Activated CD4-positive, alpha-beta T cell treated with anti-CD3 and anti-CD28 coated beads for 36 hours (primary cell): Measurements from ENCODE around the gene KIF19. TPM values are rescaled to one million over a fixed set of nuclear protein-coding genes. Genes with fewer than 3 reads are reported as not detected.

Source experiments
- ATAC-seq: fragments of 200-7000 bp; cut with Tn5 transposase; one replicate; pipeline ENCODE4 v1.10.0; 2021; ENCODE audit warnings: mild to moderate bottlenecking, moderate library complexity
- CTCF ChIA-PET: fragments of 350-600 bp; sonication (Branson Sonifier 250); formaldehyde crosslinking; loops from one replicate; lab custom pipeline; 2021; ENCODE audit warnings: antibody characterized with exemption; lab: Charles Lee
- POLR2A ChIA-PET: fragments of 350-600 bp; sonication (Branson Sonifier 250); formaldehyde crosslinking; loops from one replicate; lab custom pipeline; 2021; ENCODE audit warnings: antibody characterized with exemption, inconsistent platforms; lab: Charles Lee
- DNase-seq: peaks from one replicate; pipeline ENCODE4 v3.0.0-alpha.2; 2020
- H3K27ac Mint-ChIP-seq: one replicate; pipeline ENCODE4 v1.8.0; 2021; ENCODE audit warnings: mixed read lengths
- H3K27me3 Mint-ChIP-seq: one replicate; pipeline ENCODE4 v1.8.0; 2021; ENCODE audit warnings: mixed read lengths
- H3K36me3 Mint-ChIP-seq: one replicate; pipeline ENCODE4 v1.8.0; 2021; ENCODE audit warnings: low read depth, mixed read lengths
- H3K4me1 Mint-ChIP-seq: one replicate; pipeline ENCODE4 v1.8.0; 2021; ENCODE audit warnings: mixed read lengths
- H3K4me3 Mint-ChIP-seq: one replicate; pipeline ENCODE4 v1.8.0; 2021; ENCODE audit warnings: mild to moderate bottlenecking, moderate library complexity, mixed read lengths
- H3K9me3 Mint-ChIP-seq: one replicate; pipeline ENCODE4 v1.8.0; 2021; ENCODE audit warnings: low read depth, mixed read lengths
- intact Hi-C, 2 experiments: fragments of 100-400 bp; cut with DNase I in 1 of 2; cut with micrococcal nuclease in 1 of 2; formaldehyde crosslinking; loops; one replicate each; pipeline versions ENCODE4 v1.14.2 to v1.15.1; 2022 to 2024; cut with DNase I, micrococcal nuclease
- total RNA-seq, 2 experiments: library from RNA; stranded (reverse); gene quantifications; one replicate each; pipeline ENCODE4 v1.2.3, GENCODE V29; 2021

The KIF19 gene
- total RNA-seq, 2 experiments from 2014 or later, result 0.11 TPM; not detected in 1

- Mint-ChIP-seq H3K9me3 (no peaks in the 10 kb centered on the region), H3K27ac (no peak overlapping the region), H3K4me3 (no peak overlapping the region), H3K4me1 (peaks cover 9% of the 10 kb centered on the region), H3K27me3 (peaks cover 19% of the 10 kb centered on the region), H3K36me3 (no peaks in the 10 kb centered on the region)
- DNase-seq (no peak), ATAC-seq (no peak)
- intact Hi-C loops, result no loop called here
- POLR2A ChIA-PET, result interaction anchor here (0.6 kb wide), 1 partner anchor 120 kb away, joined by 4 read pairs; no protein-coding TSS in a partner anchor
- CTCF ChIA-PET, result interaction anchor here (0.5 to 0.6 kb wide), 2 partner anchors 42 to 131 kb away, joined by 3 read pairs; no protein-coding TSS in a partner anchor
Observed at GRCh38 chr17:74326506-74326905, 480 bp downstream of the KIF19 start.

- no peak for ATAC-seq
- intact Hi-C loops, result no loop called here
- no peak for DNase-seq
- no peaks in the 10 kb centered on the region for H3K36me3 Mint-ChIP-seq
- no peak overlapping the region for H3K27ac Mint-ChIP-seq
- H3K4me1 Mint-ChIP-seq, result peaks cover 9% of the 10 kb centered on the region
- POLR2A ChIA-PET, result no interaction called here
- H3K9me3 Mint-ChIP-seq, result no peaks in the 10 kb centered on the region
- CTCF ChIA-PET, result interaction anchor here (0.8 to 1.0 kb wide), 2 partner anchors 14 to 40 kb away, joined by 3 read pairs; no protein-coding TSS in a partner anchor
- H3K4me3 Mint-ChIP-seq, result no peak overlapping the region
- peaks cover 16% of the 10 kb centered on the region for H3K27me3 Mint-ChIP-seq
Observed at GRCh38 chr17:74328487-74328886, 2.5 kb downstream of the KIF19 start.

DNA sequence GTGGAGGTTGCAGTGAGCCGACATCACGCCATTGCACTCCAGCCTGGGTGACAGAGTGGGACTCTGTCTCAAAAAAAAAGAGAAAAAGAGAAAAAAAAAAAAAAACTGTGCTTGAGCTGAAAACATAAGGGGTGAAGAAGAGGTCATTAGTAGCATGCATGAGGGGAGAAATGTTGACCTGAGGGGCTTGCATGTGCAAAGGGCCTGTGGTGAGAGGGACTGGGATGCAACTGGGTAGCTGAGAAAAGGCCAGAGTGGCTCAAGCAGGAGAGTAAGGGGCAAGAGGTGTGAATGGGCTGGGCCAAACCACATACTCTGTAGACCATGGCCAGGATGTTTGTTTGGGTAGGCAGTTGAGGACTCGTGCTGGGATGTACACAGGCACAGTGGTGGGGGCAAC is 3.4 kb downstream of the KIF19 start:
- H3K9me3 Mint-ChIP-seq, result no peaks in the 10 kb centered on the region
- H3K4me3 Mint-ChIP-seq, result no peak overlapping the region
- no peak overlapping the region for H3K27ac Mint-ChIP-seq
- peaks cover 9% of the 10 kb centered on the region for H3K4me1 Mint-ChIP-seq
- DNase-seq (no peak), ATAC-seq (no peak)
- POLR2A ChIA-PET, result no interaction called here
- H3K27me3 Mint-ChIP-seq, result peaks cover 13% of the 10 kb centered on the region
- CTCF ChIA-PET, result no interaction called here
- no peaks in the 10 kb centered on the region for H3K36me3 Mint-ChIP-seq
- intact Hi-C loops, result no loop called here

- H3K4me3 Mint-ChIP-seq, result no peak overlapping the region
- DNase-seq (no peak), ATAC-seq (no peak)
- intact Hi-C loops, result no loop called here
- POLR2A ChIA-PET, result no interaction called here
- peaks cover 7% of the 10 kb centered on the region for H3K4me1 Mint-ChIP-seq
- no peaks in the 10 kb centered on the region for H3K36me3 Mint-ChIP-seq
- H3K9me3 Mint-ChIP-seq, result no peaks in the 10 kb centered on the region
- CTCF ChIA-PET, result interaction anchor here (0.6 kb wide), 1 partner anchor 273 kb away, joined by 3 read pairs; no protein-coding TSS in a partner anchor
- H3K27ac Mint-ChIP-seq, result no peak overlapping the region
- H3K27me3 Mint-ChIP-seq, result peaks cover 10% of the 10 kb centered on the region
Observed at GRCh38 chr17:74330446-74330845, 4.4 kb downstream of the KIF19 start.

DNA sequence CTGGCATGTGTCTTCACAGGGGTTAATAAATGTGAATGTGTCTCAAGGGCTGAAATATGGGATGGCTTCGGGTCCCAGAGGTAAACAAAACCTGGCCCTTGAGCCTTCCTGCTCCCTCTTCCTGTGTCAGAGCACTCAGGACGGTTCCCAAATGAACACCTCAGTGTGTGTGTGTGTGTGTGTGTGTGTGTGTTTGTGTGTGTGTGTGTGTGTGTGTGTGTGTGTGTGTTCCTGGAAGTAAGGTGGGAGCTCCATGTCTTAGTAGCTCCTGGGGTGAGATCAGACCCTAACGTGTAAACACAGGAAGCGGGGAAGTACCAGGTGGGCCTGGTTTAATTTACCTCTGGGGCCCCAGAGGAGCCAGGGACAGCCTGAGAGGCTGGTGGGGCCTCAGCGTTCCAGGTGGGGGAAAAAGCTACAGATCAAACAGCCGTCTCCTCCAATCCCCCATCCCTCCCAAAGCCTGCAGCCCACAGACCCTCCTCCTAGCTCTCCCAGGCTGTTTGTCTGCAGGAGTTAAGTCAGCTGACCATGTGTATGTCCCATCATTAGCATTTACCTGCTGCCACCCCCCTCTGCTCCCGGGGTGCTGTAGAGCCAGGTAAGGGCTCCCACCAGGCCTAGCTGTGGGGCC is 6.1 kb downstream of the KIF19 start:
- no peaks in the 10 kb centered on the region for H3K36me3 Mint-ChIP-seq
- intact Hi-C loops, result no loop called here
- ChIA-PET CTCF (interaction anchor here (0.6 to 1.1 kb wide), 3 partner anchors 21 to 104 kb away, joined by 3 read pairs; partner anchors contain the start of gene GPR142), POLR2A (no interaction called here)
- no peaks in the 10 kb centered on the region for H3K4me1 Mint-ChIP-seq
- DNase-seq (no peak), ATAC-seq (no peak)
- H3K27me3 Mint-ChIP-seq, result peaks cover 3% of the 10 kb centered on the region
- no peak overlapping the region for H3K4me3 Mint-ChIP-seq
- H3K9me3 Mint-ChIP-seq, result no peaks in the 10 kb centered on the region
- no peak overlapping the region for H3K27ac Mint-ChIP-seq

DNA sequence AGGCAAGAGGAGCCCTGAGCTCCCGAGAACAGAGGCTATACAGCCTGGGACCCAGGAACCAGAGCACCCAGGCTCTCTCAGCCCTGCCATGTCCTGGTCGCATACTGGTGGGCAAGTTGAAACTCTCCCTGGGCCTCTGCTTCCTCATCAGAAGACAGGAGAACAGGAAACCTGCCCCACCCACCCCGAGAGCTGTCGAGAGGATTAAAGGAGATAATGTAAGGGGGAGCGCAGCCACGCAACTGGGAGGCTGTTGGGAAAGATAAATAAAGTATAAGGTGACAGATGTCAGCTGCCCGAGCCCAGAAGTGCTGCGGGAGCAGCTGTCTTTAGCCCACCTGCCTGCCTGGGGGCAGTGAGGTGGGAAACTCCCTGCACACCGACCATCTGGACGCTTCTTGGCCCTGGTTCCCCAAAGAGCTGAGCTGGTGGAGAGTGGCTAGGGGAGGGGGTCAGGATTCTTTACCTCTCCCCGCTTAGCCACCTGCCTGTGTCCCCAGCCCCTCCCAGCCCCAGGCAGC is 6.8 kb downstream of the KIF19 start:
- no peak overlapping the region for H3K4me3 Mint-ChIP-seq

GRCh38 chr17:74334393-74335039 is 8.5 kb downstream of the KIF19 start:
- CTCF ChIA-PET, result interaction anchor here (0.7 to 1.9 kb wide), 6 partner anchors 14 to 196 kb away, joined by 3 to 9 read pairs (median 4); no protein-coding TSS in a partner anchor
- no peaks in the 10 kb centered on the region for H3K9me3 Mint-ChIP-seq
- ATAC-seq, result no peak
- DNase-seq, result no peak
- H3K4me1 Mint-ChIP-seq, result no peaks in the 10 kb centered on the region
- H3K36me3 Mint-ChIP-seq, result no peaks in the 10 kb centered on the region
- no peak overlapping the region for H3K27ac Mint-ChIP-seq
- H3K27me3 Mint-ChIP-seq, result no peaks in the 10 kb centered on the region
- POLR2A ChIA-PET, result no interaction called here
- intact Hi-C loops, result no loop called here
- no peak overlapping the region for H3K4me3 Mint-ChIP-seq

More for the DNA sequence above, 6.8 kb downstream of the KIF19 start:
- H3K27ac Mint-ChIP-seq, result no peak overlapping the region
- ChIA-PET CTCF (interaction anchor here (0.6 to 1.9 kb wide), 4 partner anchors 12 to 103 kb away, joined by 3 to 5 read pairs (median 3); partner anchors contain the start of gene GPR142), POLR2A (no interaction called here)
- ATAC-seq (no peak), DNase-seq (no peak)
- H3K9me3 Mint-ChIP-seq, result no peaks in the 10 kb centered on the region
- H3K4me1 Mint-ChIP-seq, result no peaks in the 10 kb centered on the region
- intact Hi-C loops, result no loop called here
- no peaks in the 10 kb centered on the region for H3K36me3 Mint-ChIP-seq
- no peaks in the 10 kb centered on the region for H3K27me3 Mint-ChIP-seq

- Mint-ChIP-seq H3K4me3 (no peak overlapping the region), H3K9me3 (no peaks in the 10 kb centered on the region), H3K36me3 (no peaks in the 10 kb centered on the region), H3K27ac (no peak overlapping the region), H3K4me1 (no peaks in the 10 kb centered on the region), H3K27me3 (no peaks in the 10 kb centered on the region)
- ChIA-PET CTCF (interaction anchor here (1.0 to 1.8 kb wide), 4 partner anchors 22 to 45 kb away, joined by 3 to 9 read pairs (median 4); no protein-coding TSS in a partner anchor), POLR2A (no interaction called here)
- ATAC-seq, result no peak
- intact Hi-C loops, result no loop called here
- DNase-seq, result no peak
Observed at GRCh38 chr17:74335529-74336062, 9.6 kb downstream of the KIF19 start.

- no peaks in the 10 kb centered on the region for H3K36me3 Mint-ChIP-seq
- H3K27me3 Mint-ChIP-seq, result no peaks in the 10 kb centered on the region
- POLR2A ChIA-PET, result no interaction called here
- H3K9me3 Mint-ChIP-seq, result no peaks in the 10 kb centered on the region
- H3K4me1 Mint-ChIP-seq, result no peaks in the 10 kb centered on the region
- ATAC-seq, result no peak
- H3K4me3 Mint-ChIP-seq, result no peak overlapping the region
- intact Hi-C loops, result no loop called here
- DNase-seq, result no peak
- no peak overlapping the region for H3K27ac Mint-ChIP-seq
- CTCF ChIA-PET, result interaction anchor here (1.4 to 1.8 kb wide), 2 partner anchors 31 kb away, joined by 3 to 9 read pairs; partner anchors contain the start of gene GPR142
Observed at GRCh38 chr17:74336307-74336706, 10.3 kb downstream of the KIF19 start.

- DNase-seq, result no peak
- H3K4me1 Mint-ChIP-seq, result no peaks in the 10 kb centered on the region
Observed at GRCh38 chr17:74337834-74338500, 11.9 kb downstream of the KIF19 start.

More at GRCh38 chr17:74337834-74338500, 11.9 kb downstream of the KIF19 start:
- intact Hi-C loops, result no loop called here
- ChIA-PET CTCF (interaction anchor here (0.6 to 1.4 kb wide), 2 partner anchors 30 to 52 kb away, joined by 3 read pairs; partner anchors contain the start of gene GPR142), POLR2A (interaction anchor here (0.6 kb wide), 1 partner anchor 35 kb away, joined by 3 read pairs; no protein-coding TSS in a partner anchor)
- Mint-ChIP-seq H3K27ac (no peak overlapping the region), H3K4me3 (no peak overlapping the region), H3K27me3 (no peaks in the 10 kb centered on the region), H3K36me3 (no peaks in the 10 kb centered on the region), H3K9me3 (no peaks in the 10 kb centered on the region)
- ATAC-seq, result no peak
